Measurements from ENCODE around the gene FAM180B.
"Not testable (repeated sequence)": the region's sequence is repeated elsewhere in the genome, so short reads cannot be mapped to it uniquely, and the experiment has no call there.

The FAM180B gene

GRCh38 chr11:47586098-47586855 is at the start of gene FAM180B:
Gene FAM180B (plus strand): TSS chr11:47586678. CDS start chr11:47586769, 91 bp downstream.
- DNase-seq = no peak

- DNase-seq = no peak
Measured at GRCh38 chr11:47536915-47537314, 49.6 kb upstream of the FAM180B start.

- no peak for DNase-seq
Measured at GRCh38 chr11:47538741-47539565, 47.5 kb upstream of the FAM180B start.

GRCh38 chr11:47539681-47540039 is 46.8 kb upstream of the FAM180B start:
- no peak for DNase-seq

GRCh38 chr11:47541070-47541469 is 45.4 kb upstream of the FAM180B start:
- no peak for DNase-seq

GRCh38 chr11:47545298-47545697 is 41.2 kb upstream of the FAM180B start:
- DNase-seq = no peak

- DNase-seq = not testable (repeated sequence)
Measured at GRCh38 chr11:47546274-47546673, 40.2 kb upstream of the FAM180B start.

GRCh38 chr11:47550288-47551047 is 36.0 kb upstream of the FAM180B start:
- DNase-seq = no peak

GRCh38 chr11:47551086-47551485 is 35.4 kb upstream of the FAM180B start:
- no peak for DNase-seq

GRCh38 chr11:47552056-47552565 is 34.4 kb upstream of the FAM180B start:
- DNase-seq = peak; percentile 50

GRCh38 chr11:47552566-47553405 is 33.7 kb upstream of the FAM180B start, which contains the start of gene CELF1:
Gene CELF1 (minus strand): TSS chr11:47553132. CDS start chr11:47499523, 53,609 bp downstream.
- peak; percentile 89 for DNase-seq

GRCh38 chr11:47553406-47553743 is 33.1 kb upstream of the FAM180B start:
- no peak for DNase-seq

GRCh38 chr11:47557004-47557403 is 29.5 kb upstream of the FAM180B start:
- not testable (repeated sequence) for DNase-seq

GRCh38 chr11:47558695-47559094 is 27.8 kb upstream of the FAM180B start:
- DNase-seq = no peak

GRCh38 chr11:47560426-47560825 is 26.1 kb upstream of the FAM180B start:
- DNase-seq = peak; percentile 59

- not testable (repeated sequence) for DNase-seq
Measured at GRCh38 chr11:47562393-47562792, 24.1 kb upstream of the FAM180B start.

- DNase-seq = not testable (repeated sequence)
Measured at GRCh38 chr11:47564366-47564765, 22.1 kb upstream of the FAM180B start.

- no peak for DNase-seq
Measured at GRCh38 chr11:47564933-47565339, 21.5 kb upstream of the FAM180B start.

- DNase-seq = peak; percentile 77
Measured at GRCh38 chr11:47565340-47566148, 20.9 kb upstream of the FAM180B start, which contains the start of gene PTPMT1. Gene PTPMT1 (plus strand): TSS chr11:47565599. CDS start chr11:47565623, 24 bp downstream.

GRCh38 chr11:47566149-47566698 is 20.3 kb upstream of the FAM180B start:
- DNase-seq = no peak

- DNase-seq = no peak
Measured at GRCh38 chr11:47569646-47570045, 16.8 kb upstream of the FAM180B start.
